ENCODE measurements around the gene PPT1.

PPT1 gene

DNA sequence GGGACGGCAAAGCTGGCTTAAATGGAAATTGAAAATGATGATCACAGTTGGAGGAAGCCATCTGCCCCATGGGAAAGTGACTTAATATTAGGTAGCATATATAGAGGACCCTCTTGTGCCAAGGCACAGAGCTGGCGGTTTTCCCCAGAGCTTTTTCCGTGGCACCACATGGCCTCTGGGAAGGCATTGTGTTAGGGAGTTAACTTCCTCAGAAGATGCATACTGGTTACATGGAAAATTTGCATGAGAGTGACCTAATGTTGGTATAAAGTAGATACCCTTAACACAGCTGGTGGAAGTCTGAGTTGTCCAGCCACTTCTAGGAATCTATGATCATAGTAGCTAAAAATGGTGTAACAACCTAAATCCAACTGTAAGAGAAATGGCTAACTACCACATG is 29.2 kb downstream of the PPT1 start:
- H3K4me3 ChIP-seq (ENCODE audit: low read length, poor library complexity, severe bottlenecking) = no peak overlapping the region
- H3K9ac ChIP-seq (ENCODE audit: low read depth, low read length, poor library complexity, severe bottlenecking) = no peak overlapping the region
- no peaks in the 10 kb centered on the region for H3F3A ChIP-seq (ENCODE audit: low read depth)
- H2AFZ ChIP-seq (ENCODE audit: low read length) = no peak overlapping the region
- peaks cover 96% of the 10 kb centered on the region for H3K36me3 ChIP-seq (ENCODE audit: insufficient read depth, low read length)
- H4K20me1 ChIP-seq (ENCODE audit: insufficient read depth, low read length, poor library complexity, severe bottlenecking) = no peaks in the 10 kb centered on the region
- H3K4me1 ChIP-seq (ENCODE audit: insufficient read depth, low read length, poor library complexity, severe bottlenecking) = no peaks in the 10 kb centered on the region
- no peak overlapping the region for H3K4me2 ChIP-seq (ENCODE audit: low read depth, low read length, poor library complexity, severe bottlenecking)
- H3K9me2 ChIP-seq (replicated peaks; ENCODE audit: low read depth, low read length) = no peaks in the 10 kb centered on the region
- no peaks in the 10 kb centered on the region for H3K9me3 ChIP-seq (ENCODE audit: insufficient read depth, low read depth, low read length)
- TF ChIP-seq, protein P1, sequence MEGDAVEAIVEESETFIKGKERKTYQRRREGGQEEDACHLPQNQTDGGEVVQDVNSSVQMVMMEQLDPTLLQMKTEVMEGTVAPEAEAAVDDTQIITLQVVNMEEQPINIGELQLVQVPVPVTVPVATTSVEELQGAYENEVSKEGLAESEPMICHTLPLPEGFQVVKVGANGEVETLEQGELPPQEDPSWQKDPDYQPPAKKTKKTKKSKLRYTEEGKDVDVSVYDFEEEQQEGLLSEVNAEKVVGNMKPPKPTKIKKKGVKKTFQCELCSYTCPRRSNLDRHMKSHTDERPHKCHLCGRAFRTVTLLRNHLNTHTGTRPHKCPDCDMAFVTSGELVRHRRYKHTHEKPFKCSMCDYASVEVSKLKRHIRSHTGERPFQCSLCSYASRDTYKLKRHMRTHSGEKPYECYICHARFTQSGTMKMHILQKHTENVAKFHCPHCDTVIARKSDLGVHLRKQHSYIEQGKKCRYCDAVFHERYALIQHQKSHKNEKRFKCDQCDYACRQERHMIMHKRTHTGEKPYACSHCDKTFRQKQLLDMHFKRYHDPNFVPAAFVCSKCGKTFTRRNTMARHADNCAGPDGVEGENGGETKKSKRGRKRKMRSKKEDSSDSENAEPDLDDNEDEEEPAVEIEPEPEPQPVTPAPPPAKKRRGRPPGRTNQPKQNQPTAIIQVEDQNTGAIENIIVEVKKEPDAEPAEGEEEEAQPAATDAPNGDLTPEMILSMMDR (conservative IDR thresholded peaks at IDR 0.05; ENCODE audit: low read length) = no peak
- TF ChIP-seq EZH2phosphoT487 (IDR thresholded peaks at IDR 0.05; ENCODE audit: borderline replicate concordance) = no peak
- H3K79me2 ChIP-seq (ENCODE audit: insufficient read depth, low read length) = no peaks in the 10 kb centered on the region
- no peaks in the 10 kb centered on the region for H3K27me3 ChIP-seq (ENCODE audit: insufficient read depth, low read length, poor library complexity, severe bottlenecking)

DNA sequence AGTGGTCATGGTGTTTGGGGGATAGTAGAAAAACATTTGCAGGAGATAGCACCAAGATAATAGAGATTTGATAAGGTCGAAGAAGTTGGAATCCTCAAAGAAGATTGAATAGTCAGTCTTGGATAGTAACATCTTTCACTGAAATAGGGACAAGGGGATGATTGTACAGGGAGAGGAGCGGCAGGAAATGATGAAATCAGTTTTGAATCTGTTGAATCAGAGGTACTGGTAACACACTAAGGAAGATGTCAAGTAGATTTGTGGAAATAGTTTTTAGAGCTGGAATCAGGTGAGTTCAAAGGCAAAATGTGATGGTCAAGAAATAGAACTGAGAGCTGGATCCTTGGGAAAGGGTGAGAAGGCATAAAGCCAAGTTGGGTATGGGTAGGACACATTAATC is 30.0 kb downstream of the PPT1 start:
- Histone ChIP-seq H3K36me3 (ENCODE audit: insufficient read depth, low read length) (peaks cover 96% of the 10 kb centered on the region), H3K27me3 (ENCODE audit: insufficient read depth, low read length, poor library complexity, severe bottlenecking) (no peaks in the 10 kb centered on the region), H3K4me2 (ENCODE audit: low read depth, low read length, poor library complexity, severe bottlenecking) (no peak overlapping the region), H3K9ac (ENCODE audit: low read depth, low read length, poor library complexity, severe bottlenecking) (no peak overlapping the region), H4K20me1 (ENCODE audit: insufficient read depth, low read length, poor library complexity, severe bottlenecking) (no peaks in the 10 kb centered on the region), H3K4me1 (ENCODE audit: insufficient read depth, low read length, poor library complexity, severe bottlenecking) (no peaks in the 10 kb centered on the region), H3K9me3 (ENCODE audit: insufficient read depth, low read depth, low read length) (no peaks in the 10 kb centered on the region), H3F3A (ENCODE audit: low read depth) (no peaks in the 10 kb centered on the region), H3K9me2 (replicated peaks; ENCODE audit: low read depth, low read length) (no peaks in the 10 kb centered on the region), H3K4me3 (ENCODE audit: low read length, poor library complexity, severe bottlenecking) (no peak overlapping the region), H2AFZ (ENCODE audit: low read length) (no peak overlapping the region), H3K79me2 (ENCODE audit: insufficient read depth, low read length) (0 out of 2 replicates have a peak, but pooled peaks cover 1% of the 10 kb centered on the region)
- TF ChIP-seq EZH2phosphoT487 (IDR thresholded peaks at IDR 0.05; ENCODE audit: borderline replicate concordance) = no peak
- TF ChIP-seq, protein P1 (conservative IDR thresholded peaks at IDR 0.05; ENCODE audit: low read length) = no peak

DNA sequence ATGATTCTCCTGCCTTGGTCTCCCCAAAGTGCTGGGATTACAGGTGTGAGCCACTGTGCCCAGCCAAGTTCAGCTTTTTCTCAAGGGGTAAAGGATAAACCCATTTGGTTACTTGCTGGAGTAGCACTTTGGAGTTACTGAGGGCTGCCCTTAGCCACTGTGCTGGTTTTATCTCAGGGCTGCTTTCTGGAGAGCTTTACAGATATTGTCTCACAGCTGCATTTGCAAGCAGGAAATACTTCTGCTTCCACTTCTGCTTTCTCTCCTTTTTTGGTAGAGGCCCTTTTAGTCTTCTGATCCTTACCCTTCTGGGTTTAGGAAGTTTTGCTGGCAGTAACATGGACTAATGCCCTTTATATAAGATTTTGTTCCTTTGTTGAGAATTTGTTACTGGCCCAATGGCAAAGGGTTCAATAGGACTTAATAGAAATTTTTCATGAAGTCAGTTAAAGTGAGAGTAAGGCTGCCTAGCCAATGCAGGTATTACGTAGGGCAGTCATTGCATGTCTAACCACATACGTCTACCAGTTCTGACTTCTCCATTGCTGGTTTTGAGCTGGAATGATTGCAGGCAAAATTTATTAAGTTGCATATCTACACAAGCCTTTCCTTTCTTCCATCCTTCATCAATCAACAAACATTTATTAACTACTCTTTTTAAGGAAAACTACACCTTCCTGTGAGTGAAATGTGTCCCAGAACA is 32.1 kb downstream of the PPT1 start:
- peaks cover 4% of the 10 kb centered on the region for H4K20me1 ChIP-seq (ENCODE audit: insufficient read depth, low read length, poor library complexity, severe bottlenecking)
- H3K36me3 ChIP-seq (ENCODE audit: insufficient read depth, low read length) = peaks cover 96% of the 10 kb centered on the region
- H3K27me3 ChIP-seq (ENCODE audit: insufficient read depth, low read length, poor library complexity, severe bottlenecking) = no peaks in the 10 kb centered on the region
- TF ChIP-seq, protein P1 (conservative IDR thresholded peaks at IDR 0.05; ENCODE audit: low read length) = no peak
- no peak for TF ChIP-seq EZH2phosphoT487 (IDR thresholded peaks at IDR 0.05; ENCODE audit: borderline replicate concordance)
- no peak overlapping the region for H3K4me2 ChIP-seq (ENCODE audit: low read depth, low read length, poor library complexity, severe bottlenecking)
- H3F3A ChIP-seq (ENCODE audit: low read depth) = no peaks in the 10 kb centered on the region
- no peaks in the 10 kb centered on the region for H3K9me3 ChIP-seq (ENCODE audit: insufficient read depth, low read depth, low read length)
- H2AFZ ChIP-seq (ENCODE audit: low read length) = no peak overlapping the region
- H3K9me2 ChIP-seq (replicated peaks; ENCODE audit: low read depth, low read length) = no peaks in the 10 kb centered on the region
- 0 out of 2 replicates have a peak, but pooled peaks cover 15% of the 10 kb centered on the region for H3K79me2 ChIP-seq (ENCODE audit: insufficient read depth, low read length)
- no peak overlapping the region for H3K9ac ChIP-seq (ENCODE audit: low read depth, low read length, poor library complexity, severe bottlenecking)
- peaks cover 7% of the 10 kb centered on the region for H3K4me1 ChIP-seq (ENCODE audit: insufficient read depth, low read length, poor library complexity, severe bottlenecking)
- no peak overlapping the region for H3K4me3 ChIP-seq (ENCODE audit: low read length, poor library complexity, severe bottlenecking)

Measured in Loucy (cell line).